HL-60/S4 treated with retinoic acid at 250 ng/mL for 4 days and 3 days (cell line): ENCODE results near the gene RAD51B.

Experiments
- in situ Hi-C: fragments of 300-500 bp; cut with MboI; formaldehyde crosslinking; loops from 2 replicates; pipeline ENCODE4 v1.7.0; 2022; ENCODE audit warnings: low sequenced_read_pairs

The RAD51B gene

DNA sequence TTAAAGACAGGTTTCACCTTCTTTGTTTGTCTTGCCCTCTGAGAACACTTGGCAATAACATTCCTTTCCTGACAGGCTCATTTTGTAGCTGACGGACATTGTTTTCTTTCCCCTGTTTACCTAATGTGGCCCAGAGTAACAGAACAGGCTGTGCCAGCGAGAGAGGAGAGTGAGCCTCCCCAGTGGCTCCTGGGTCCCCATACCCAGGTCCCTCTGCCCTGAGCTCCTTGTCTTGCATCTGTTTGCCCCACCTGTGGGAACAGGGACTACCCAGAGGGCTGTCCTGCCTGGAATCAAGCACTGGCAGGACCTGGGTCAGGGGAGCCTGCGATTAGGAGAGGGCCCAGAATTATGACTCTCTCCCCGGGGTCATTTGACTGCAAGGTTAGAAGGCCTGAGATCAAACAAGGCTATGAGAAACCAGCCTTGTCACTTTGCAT lies 750.4 kb downstream of the RAD51B start:
- in situ Hi-C loops: no loop called here

DNA sequence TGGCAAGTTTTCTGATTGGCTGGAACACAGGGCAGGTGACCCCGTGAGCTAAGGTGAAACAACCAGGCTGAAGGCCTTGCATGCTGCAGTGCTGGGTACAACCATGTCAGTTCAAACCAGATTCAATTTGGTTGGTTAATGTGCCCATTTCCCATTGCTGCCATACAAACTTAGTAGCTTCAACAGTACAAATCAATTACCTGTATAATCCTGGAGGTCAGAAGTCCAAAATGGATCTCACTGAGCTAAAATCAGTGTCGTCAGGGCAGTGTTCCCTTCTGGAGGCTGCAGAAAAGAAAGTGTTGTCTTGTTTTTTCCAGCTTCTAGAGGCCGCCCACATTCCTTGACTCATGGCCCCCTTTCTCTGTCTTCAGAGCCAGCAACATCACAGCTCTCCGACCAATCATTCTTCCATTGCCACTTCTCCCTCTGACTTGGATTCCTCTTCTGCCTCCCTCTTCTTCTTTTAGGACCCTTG lies 751.6 kb downstream of the RAD51B start:
- in situ Hi-C loops: no loop called here

- in situ Hi-C loops: no loop called here
Measured at GRCh38 chr14:68571928-68572525, 752.4 kb downstream of the RAD51B start.

GRCh38 chr14:68573126-68573525 lies 753.5 kb downstream of the RAD51B start:
- in situ Hi-C loops: no loop called here

GRCh38 chr14:68573722-68574121 lies 754.1 kb downstream of the RAD51B start:
- in situ Hi-C loops: no loop called here

DNA sequence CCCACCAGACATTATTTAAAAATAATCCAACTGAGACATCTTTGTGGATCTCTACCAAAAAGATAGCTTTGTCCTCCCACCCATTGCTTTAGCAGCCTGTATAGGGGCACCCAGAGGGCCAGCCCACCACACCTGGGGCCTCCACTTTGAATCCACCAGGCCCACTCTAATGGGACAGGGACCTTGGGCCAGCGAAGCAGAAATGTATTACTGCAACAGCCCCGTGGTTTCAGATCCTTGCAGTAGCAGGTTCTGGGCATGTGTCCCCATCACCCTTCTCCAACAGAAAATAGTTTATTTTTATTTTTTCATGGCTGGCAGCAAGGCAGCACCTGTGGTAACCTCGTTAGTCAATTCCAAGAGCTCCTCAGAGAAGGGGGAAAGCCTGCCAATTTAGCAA lies 754.9 kb downstream of the RAD51B start:
- in situ Hi-C loops: no loop called here

GRCh38 chr14:68574906-68575305 lies 755.3 kb downstream of the RAD51B start:
- in situ Hi-C loops: no loop called here

DNA sequence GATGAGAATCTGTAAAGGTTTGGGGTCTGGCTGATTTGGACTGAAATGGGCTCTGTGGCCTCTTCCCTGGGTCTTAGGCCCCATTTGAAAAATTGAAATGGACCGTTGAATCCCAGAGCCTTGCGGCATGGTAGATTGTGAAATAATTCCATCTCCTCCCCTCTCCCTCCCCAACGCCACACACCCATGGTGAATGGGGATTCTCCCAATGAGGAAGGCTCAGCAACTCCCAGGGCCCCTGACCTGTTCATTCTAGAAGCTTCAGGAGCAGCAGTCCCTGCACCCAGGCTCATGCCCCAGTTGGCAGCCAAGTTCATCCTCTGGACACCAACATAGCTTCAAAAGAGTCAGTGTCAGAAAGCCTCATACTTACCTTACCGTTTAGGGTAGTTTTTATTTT lies 755.8 kb downstream of the RAD51B start:
- in situ Hi-C loops: no loop called here

DNA sequence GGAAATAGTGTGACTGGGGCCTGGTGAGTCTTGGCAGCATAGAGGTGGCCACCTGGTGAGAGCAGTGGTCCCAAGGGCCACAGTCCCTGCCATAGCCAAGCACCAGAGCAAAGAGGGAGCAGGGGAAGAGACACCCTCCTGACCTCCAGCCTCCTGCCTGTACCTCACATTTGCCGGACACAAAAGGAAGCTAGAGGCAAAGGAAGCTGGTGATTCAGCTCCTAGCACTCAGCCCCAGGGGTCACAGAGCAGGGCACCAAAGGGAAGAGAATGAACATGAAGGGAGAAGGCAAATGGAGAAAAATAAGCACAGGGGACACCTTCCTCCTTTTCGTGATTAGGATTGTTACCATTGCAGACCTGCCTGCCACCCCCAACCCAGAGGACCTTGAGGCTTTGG lies 756.5 kb downstream of the RAD51B start:
- in situ Hi-C loops: no loop called here

GRCh38 chr14:68576496-68577244 lies 757.1 kb downstream of the RAD51B start:
- in situ Hi-C loops: no loop called here

DNA sequence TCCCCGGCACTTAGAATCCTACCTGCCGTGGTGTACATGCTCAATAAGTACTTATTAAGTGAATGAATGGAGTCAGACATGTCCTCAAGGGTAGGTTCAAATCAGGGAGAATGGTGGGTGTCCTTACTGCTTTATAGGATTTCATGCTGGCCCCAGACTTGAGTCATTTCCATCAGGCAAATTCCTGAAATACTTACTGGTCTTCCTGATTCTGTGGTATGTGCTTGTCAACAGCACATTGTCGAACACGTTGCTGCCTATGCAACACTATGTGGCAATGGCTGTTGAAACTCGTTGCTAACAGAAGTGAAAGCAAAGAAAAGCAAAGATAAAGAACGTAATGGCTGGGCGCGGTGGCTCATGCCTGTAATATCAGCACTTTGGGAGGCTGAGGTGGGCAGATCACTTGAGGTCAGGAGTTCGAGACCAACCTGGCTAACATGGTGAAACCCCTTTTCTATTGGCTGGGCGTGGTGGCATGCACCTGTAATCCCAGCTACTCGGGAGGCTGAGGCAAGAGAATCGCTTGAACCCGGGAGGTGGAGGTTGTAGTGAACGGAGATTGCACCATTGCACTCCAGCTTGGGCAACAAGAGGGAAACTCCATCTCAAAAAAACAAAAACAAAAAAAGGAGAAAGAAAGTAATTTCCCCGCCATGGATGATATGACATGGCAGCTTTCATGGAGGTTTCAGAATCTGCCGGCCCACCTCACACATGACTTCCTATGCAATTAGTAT lies 758.4 kb downstream of the RAD51B start:
- in situ Hi-C loops: no loop called here

- in situ Hi-C loops: no loop called here
Measured at GRCh38 chr14:68578597-68578996, 759.0 kb downstream of the RAD51B start.

DNA sequence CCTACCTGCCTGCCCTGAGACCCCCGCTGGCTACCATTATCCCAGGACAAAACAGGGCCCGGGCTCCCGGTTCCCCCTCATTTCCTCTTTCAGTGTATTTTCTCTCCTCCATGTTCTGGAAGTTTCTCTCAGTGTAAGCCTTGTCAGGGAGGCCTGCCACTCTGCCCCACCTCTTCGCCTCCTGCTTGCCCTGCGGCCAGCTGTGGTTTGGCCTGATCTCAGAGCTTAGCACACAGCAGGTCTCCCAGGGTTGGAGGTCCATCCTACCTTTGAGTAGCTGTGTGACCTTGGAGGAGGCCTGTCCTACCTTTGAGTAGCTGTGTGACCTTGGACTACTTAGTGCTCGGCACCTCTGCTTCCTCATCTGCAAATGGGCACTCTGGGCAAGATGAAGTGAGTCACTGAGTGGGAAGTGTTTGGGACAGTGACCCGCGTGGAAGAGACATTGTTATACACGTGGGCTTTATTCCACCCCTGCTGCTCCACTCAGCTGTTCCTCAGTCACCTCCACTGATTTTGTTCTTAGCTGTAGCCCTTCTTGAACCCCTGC lies 760.6 kb downstream of the RAD51B start:
- in situ Hi-C loops: no loop called here

- in situ Hi-C loops: no loop called here
Measured at GRCh38 chr14:68580671-68581070, 761.1 kb downstream of the RAD51B start.

- in situ Hi-C loops: no loop called here
Measured at GRCh38 chr14:68583548-68584280, 764.1 kb downstream of the RAD51B start.

GRCh38 chr14:68584786-68585185 lies 765.2 kb downstream of the RAD51B start:
- in situ Hi-C loops: no loop called here

DNA sequence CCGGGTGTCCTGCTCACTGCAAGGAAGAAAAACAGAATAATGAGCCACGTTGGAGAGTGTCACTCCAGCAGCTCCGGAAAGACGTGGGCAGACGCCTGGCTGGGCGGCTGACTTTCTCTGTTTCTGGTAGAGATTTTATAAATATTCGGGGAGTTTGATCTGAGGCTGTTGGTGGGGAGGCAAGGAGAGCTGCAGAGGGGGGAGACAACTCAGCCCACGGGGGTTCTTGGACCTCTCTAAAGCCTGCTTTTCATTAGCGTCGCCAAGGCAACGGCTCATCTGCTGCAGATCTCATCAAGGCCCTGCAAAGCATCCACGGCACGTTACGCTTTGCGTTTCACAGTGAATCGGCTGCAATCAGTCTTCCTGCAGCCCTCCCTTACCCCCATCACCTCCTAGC lies 766.1 kb downstream of the RAD51B start:
- in situ Hi-C loops: no loop called here

- in situ Hi-C loops: no loop called here
Measured at GRCh38 chr14:68586896-68587751, 767.5 kb downstream of the RAD51B start.

DNA sequence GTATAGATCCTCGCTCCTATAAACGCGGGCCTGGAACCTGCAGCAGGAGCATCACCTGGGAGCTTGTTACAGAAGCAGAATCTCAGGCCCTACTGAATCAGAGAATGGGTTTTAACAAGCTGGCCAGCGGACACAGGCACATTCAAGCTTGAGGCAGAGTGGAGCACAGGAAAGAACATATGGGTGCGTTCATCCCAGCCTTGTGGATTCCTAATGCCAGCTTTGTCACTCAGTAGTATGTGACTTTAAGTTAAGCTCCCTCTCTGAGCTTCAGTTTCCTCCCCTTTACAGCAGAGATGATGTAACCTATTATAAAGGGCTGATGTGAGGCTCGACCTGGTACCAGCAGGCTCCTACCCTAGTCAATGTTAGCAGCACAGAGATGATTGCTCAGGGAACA lies 768.4 kb downstream of the RAD51B start:
- in situ Hi-C loops: no loop called here
